GM18873 (cell line): ENCODE results near the gene GCN1.
A peak's percentile ranks its signal among the peaks of the same experiment; 100 is the strongest.

Experiments
- ATAC-seq: cut with Tn5 transposase; IDR thresholded peaks from one replicate; pipeline ENCODE4 v1.9.1; 2021; ENCODE audit warnings: mild to moderate bottlenecking, moderate library complexity, moderate number of reproducible peaks; ENCODE audit not compliant: unreplicated experiment, low FRiP score

Gene GCN1

GRCh38 chr12:120125792-120126634 is 68.5 kb downstream of the GCN1 start:
- ATAC-seq = no peak

DNA sequence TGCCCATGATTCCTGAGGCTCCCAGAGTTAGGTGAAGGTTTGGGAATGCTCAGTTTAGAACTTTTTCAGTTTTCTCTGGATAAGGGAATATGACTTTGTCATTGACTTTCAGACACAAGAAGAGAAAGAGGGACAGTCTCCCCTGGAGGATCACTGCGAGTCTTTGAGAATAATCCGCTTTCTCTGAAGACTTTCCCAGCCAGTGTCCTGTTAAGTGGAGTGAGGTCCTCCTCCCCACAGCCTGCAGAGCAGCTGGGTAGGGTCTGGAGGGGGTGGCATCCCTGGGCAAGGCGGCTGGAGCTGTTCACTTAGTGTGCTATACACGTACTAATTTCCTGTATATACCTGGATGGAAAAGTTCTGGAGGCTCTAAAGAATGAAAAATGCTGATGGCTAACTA is 69.5 kb downstream of the GCN1 start:
- ATAC-seq = no peak

DNA sequence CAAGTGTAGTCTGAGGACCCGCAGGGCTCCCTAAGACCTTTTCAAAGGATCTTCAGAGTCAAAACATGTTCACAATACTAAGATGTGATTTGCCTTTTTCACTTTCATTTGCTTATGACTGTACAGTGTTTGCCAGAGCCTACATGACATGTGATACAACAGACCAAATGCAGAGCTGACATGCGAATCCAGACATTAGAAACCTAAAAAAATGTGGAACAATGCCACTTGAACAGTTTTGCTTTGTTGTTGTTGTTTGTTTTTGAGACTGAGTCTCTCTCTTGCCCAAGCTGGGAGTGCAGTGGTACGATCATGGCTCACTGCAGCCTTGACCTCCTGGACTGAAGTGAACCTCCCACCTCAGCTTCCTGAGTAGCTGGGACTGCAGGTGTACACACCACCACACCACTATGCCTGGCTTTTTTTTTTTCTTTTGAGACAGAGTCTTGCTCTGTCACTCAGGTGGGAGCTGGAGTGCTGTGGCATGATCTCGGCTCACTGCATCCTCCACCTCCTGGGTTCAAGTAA is 72.7 kb downstream of the GCN1 start:
- ATAC-seq = peak; percentile 40

GRCh38 chr12:120121343-120121742 is 73.2 kb downstream of the GCN1 start:
- no peak for ATAC-seq

DNA sequence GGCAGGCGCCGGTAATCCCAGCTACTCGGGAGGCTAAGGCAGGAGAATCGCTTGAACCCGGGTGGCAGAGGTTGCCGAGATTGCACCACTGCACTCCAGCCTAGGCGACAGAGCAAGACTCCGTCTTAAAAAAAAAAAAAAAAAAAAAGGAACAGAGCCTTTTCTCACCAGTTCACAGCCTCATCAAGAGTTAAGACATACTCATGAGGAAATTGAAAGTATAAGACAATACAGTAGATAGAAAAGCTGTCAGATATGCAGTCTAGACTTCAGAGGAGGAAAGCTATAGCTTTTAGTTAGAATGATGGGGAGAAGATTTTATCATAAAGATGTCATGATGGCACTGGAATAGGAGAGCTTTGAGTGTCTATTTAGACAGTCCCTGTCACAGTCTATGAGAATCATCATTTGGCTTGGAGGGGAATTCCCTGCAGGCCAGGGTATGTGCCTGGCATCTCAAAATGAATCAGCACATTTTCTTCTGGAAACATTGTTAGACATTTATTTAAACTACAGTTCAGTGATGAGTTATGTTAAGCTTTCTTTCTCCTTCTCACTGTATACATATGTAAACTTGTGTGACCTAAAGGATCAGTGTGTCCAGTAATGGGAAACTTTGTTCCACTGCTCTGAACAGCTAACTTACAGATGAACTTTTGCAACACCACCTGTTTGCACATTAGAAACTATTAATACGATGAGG is 75.1 kb downstream of the GCN1 start:
- peak; percentile 31 for ATAC-seq

GRCh38 chr12:120118321-120119061 is 76.0 kb downstream of the GCN1 start:
- no peak for ATAC-seq

GRCh38 chr12:120117961-120118320 is 76.6 kb downstream of the GCN1 start:
- ATAC-seq = no peak

- ATAC-seq = peak; percentile 27
Measured at GRCh38 chr12:120116792-120117651, 77.5 kb downstream of the GCN1 start.

DNA sequence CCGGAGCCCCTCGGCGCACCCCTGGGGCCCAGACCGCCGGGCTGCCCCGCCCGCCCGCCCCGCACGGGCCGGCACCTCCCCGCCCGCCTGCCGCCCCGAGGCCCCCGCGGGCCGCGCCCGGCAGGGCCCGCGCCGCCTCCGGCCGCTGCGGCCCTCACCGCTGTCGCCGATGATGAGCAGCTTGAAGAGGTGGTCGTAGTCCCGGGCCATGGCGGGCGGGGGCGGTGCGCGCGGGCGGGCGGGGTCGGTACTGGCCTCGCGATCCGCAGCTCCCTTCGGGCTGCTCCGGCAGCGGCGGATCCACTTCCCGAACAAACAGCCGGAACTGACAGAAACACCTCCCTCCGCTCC is 78.1 kb downstream of the GCN1 start, which contains the start of gene RAB35:
TSS of gene RAB35 (minus strand) at position 313 of the 351 bp plus-strand sequence. CDS start at position 210, 103 bp downstream.
- ATAC-seq = no peak

DNA sequence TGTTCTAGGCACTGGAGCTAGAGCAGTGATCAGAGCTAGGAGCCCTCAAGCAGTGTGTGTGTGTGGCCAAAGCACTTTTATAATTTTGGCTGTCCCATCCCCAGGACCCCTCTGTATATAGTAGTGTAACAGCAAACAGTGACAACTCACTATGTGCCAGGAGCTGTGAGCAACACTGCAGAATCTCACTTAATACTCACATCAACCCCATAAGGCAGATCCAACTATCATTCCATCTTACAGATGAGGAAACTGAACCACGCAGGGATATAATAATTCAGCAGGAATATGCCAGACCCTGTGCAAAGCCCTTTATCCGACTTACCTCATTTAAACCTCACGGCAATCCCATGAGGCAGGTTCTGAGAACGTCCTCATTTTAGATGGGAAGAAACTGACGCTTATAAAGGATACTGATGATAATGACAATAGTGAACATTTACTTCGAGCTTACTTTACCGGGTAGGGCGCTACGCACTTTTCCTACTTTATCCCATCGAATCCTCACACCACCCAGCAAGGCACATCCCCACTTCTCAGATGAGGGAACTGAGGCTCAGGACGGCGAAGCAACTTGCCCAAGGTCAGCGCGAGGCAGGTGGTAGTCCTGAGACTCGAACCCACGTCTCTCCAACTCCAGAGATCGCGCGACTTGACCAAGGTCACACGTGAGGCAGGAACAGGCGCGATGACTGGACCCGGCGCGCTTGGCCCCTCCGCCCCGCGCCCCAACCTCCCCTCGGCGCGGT is 78.6 kb downstream of the GCN1 start:
- ATAC-seq = no peak

- no peak for ATAC-seq
Measured at GRCh38 chr12:120115066-120115465, 79.4 kb downstream of the GCN1 start.

GRCh38 chr12:120110550-120111501 is 83.7 kb downstream of the GCN1 start:
- ATAC-seq = peak; percentile 43

- no peak for ATAC-seq
Measured at GRCh38 chr12:120109570-120110267, 84.8 kb downstream of the GCN1 start.

- ATAC-seq = no peak
Measured at GRCh38 chr12:120106151-120106550, 88.4 kb downstream of the GCN1 start.

GRCh38 chr12:120103371-120103770 is 91.1 kb downstream of the GCN1 start:
- ATAC-seq = no peak

GRCh38 chr12:120103044-120103338 is 91.5 kb downstream of the GCN1 start:
- ATAC-seq = no peak

- ATAC-seq = no peak
Measured at GRCh38 chr12:120102189-120103043, 92.1 kb downstream of the GCN1 start.
